ENCODE measurements around the gene CARMIL1. TPM values are rescaled to one million over a fixed set of nuclear protein-coding genes. Genes with fewer than 3 reads are reported as not detected.

Gene CARMIL1
- total RNA-seq, 2 experiments from 2014 or later: 7.1 to 8.1 TPM

GRCh38 chr6:25473447-25473846 is 194.3 kb downstream of the CARMIL1 start:
- no peak for DNase-seq
- Mint-ChIP-seq H3K27me3 (no peaks in the 10 kb centered on the region), H3K4me1 (peaks cover 9% of the 10 kb centered on the region), H3K9me3 (no peaks in the 10 kb centered on the region), H3K36me3 (peaks cover 8% of the 10 kb centered on the region), H3K4me3 (no peak overlapping the region), H3K27ac (no peak overlapping the region)

- no peak overlapping the region for H3K27ac Mint-ChIP-seq
- no peak overlapping the region for H3K4me3 Mint-ChIP-seq
These were observed 197.0 kb downstream of the CARMIL1 start for GRCh38 chr6:25476126-25476525.

GRCh38 chr6:25477006-25477590 is 197.9 kb downstream of the CARMIL1 start:
- Mint-ChIP-seq H3K4me3 (no peak overlapping the region), H3K9me3 (no peaks in the 10 kb centered on the region), H3K27ac (no peak overlapping the region), H3K36me3 (peaks cover 10% of the 10 kb centered on the region), H3K4me1 (peaks cover 12% of the 10 kb centered on the region), H3K27me3 (no peaks in the 10 kb centered on the region)
- DNase-seq: no peak

More at GRCh38 chr6:25476126-25476525, 197.0 kb downstream of the CARMIL1 start:
- Mint-ChIP-seq H3K27me3 (no peaks in the 10 kb centered on the region), H3K4me1 (peaks cover 12% of the 10 kb centered on the region), H3K36me3 (peaks cover 10% of the 10 kb centered on the region), H3K9me3 (no peaks in the 10 kb centered on the region)
- DNase-seq: no peak

- no peak for DNase-seq
- Mint-ChIP-seq H3K27ac (no peak overlapping the region), H3K4me1 (peaks cover 12% of the 10 kb centered on the region), H3K9me3 (no peaks in the 10 kb centered on the region), H3K27me3 (no peaks in the 10 kb centered on the region), H3K36me3 (peaks cover 13% of the 10 kb centered on the region), H3K4me3 (no peak overlapping the region)
These were observed 199.8 kb downstream of the CARMIL1 start for GRCh38 chr6:25478973-25479372.

- DNase-seq: no peak
- Mint-ChIP-seq H3K27me3 (no peaks in the 10 kb centered on the region), H3K36me3 (peaks cover 6% of the 10 kb centered on the region), H3K4me3 (no peak overlapping the region), H3K4me1 (peaks cover 8% of the 10 kb centered on the region), H3K9me3 (no peaks in the 10 kb centered on the region), H3K27ac (no peak overlapping the region)
These were observed 202.1 kb downstream of the CARMIL1 start for GRCh38 chr6:25481267-25481666.

GRCh38 chr6:25482996-25483395 is 203.8 kb downstream of the CARMIL1 start:
- H3K27me3 Mint-ChIP-seq: no peaks in the 10 kb centered on the region

GRCh38 chr6:25483943-25484342 is 204.8 kb downstream of the CARMIL1 start:
- Mint-ChIP-seq H3K4me1 (peaks cover 3% of the 10 kb centered on the region), H3K4me3 (no peak overlapping the region), H3K36me3 (peaks cover 5% of the 10 kb centered on the region)

More at GRCh38 chr6:25482996-25483395, 203.8 kb downstream of the CARMIL1 start:
- no peak for DNase-seq
- Mint-ChIP-seq H3K36me3 (peaks cover 5% of the 10 kb centered on the region), H3K27ac (no peak overlapping the region), H3K9me3 (no peaks in the 10 kb centered on the region), H3K4me3 (no peak overlapping the region), H3K4me1 (peaks cover 5% of the 10 kb centered on the region)

GRCh38 chr6:25484900-25485299 is 205.7 kb downstream of the CARMIL1 start:
- no peaks in the 10 kb centered on the region for H3K27me3 Mint-ChIP-seq
- no peak for DNase-seq
- no peak overlapping the region for H3K4me3 Mint-ChIP-seq
- no peaks in the 10 kb centered on the region for H3K9me3 Mint-ChIP-seq
- H3K27ac Mint-ChIP-seq: no peak overlapping the region
- H3K36me3 Mint-ChIP-seq: peaks cover 3% of the 10 kb centered on the region
- H3K4me1 Mint-ChIP-seq: peaks cover 5% of the 10 kb centered on the region

More at GRCh38 chr6:25483943-25484342, 204.8 kb downstream of the CARMIL1 start:
- H3K27me3 Mint-ChIP-seq: no peaks in the 10 kb centered on the region
- H3K9me3 Mint-ChIP-seq: no peaks in the 10 kb centered on the region
- DNase-seq: no peak
- no peak overlapping the region for H3K27ac Mint-ChIP-seq

- Mint-ChIP-seq H3K9me3 (no peaks in the 10 kb centered on the region), H3K4me3 (no peak overlapping the region), H3K27ac (no peak overlapping the region), H3K36me3 (peaks cover 7% of the 10 kb centered on the region), H3K27me3 (no peaks in the 10 kb centered on the region), H3K4me1 (peaks cover 10% of the 10 kb centered on the region)
- no peak for DNase-seq
These were observed 206.8 kb downstream of the CARMIL1 start for GRCh38 chr6:25485821-25486534.

GRCh38 chr6:25486550-25486949 is 207.4 kb downstream of the CARMIL1 start:
- no peak for DNase-seq
- Mint-ChIP-seq H3K4me3 (no peak overlapping the region), H3K4me1 (peaks cover 10% of the 10 kb centered on the region), H3K9me3 (no peaks in the 10 kb centered on the region), H3K36me3 (peaks cover 7% of the 10 kb centered on the region), H3K27ac (no peak overlapping the region), H3K27me3 (no peaks in the 10 kb centered on the region)

- Mint-ChIP-seq H3K4me1 (peaks cover 10% of the 10 kb centered on the region), H3K36me3 (peaks cover 7% of the 10 kb centered on the region), H3K9me3 (no peaks in the 10 kb centered on the region), H3K4me3 (no peak overlapping the region), H3K27me3 (no peaks in the 10 kb centered on the region), H3K27ac (no peak overlapping the region)
- no peak for DNase-seq
These were observed 207.8 kb downstream of the CARMIL1 start for GRCh38 chr6:25487012-25487411.

- Mint-ChIP-seq H3K9me3 (no peaks in the 10 kb centered on the region), H3K27me3 (no peaks in the 10 kb centered on the region), H3K4me3 (no peak overlapping the region), H3K4me1 (peaks cover 10% of the 10 kb centered on the region), H3K36me3 (peaks cover 4% of the 10 kb centered on the region), H3K27ac (no peak overlapping the region)
- DNase-seq: no peak
These were observed 209.0 kb downstream of the CARMIL1 start for GRCh38 chr6:25488156-25488555.

- no peaks in the 10 kb centered on the region for H3K27me3 Mint-ChIP-seq
- H3K9me3 Mint-ChIP-seq: no peaks in the 10 kb centered on the region
- H3K4me1 Mint-ChIP-seq: peaks cover 10% of the 10 kb centered on the region
- peaks cover 4% of the 10 kb centered on the region for H3K36me3 Mint-ChIP-seq
- H3K4me3 Mint-ChIP-seq: no peak overlapping the region
- no peak for DNase-seq
- no peak overlapping the region for H3K27ac Mint-ChIP-seq
These were observed 210.2 kb downstream of the CARMIL1 start for GRCh38 chr6:25489399-25489798.

- Mint-ChIP-seq H3K27ac (no peak overlapping the region), H3K9me3 (no peaks in the 10 kb centered on the region), H3K27me3 (no peaks in the 10 kb centered on the region), H3K4me1 (peaks cover 10% of the 10 kb centered on the region), H3K36me3 (peaks cover 4% of the 10 kb centered on the region), H3K4me3 (no peak overlapping the region)
- peak; percentile 65 for DNase-seq
These were observed 211.0 kb downstream of the CARMIL1 start for GRCh38 chr6:25490018-25490801.

- Mint-ChIP-seq H3K36me3 (peaks cover 4% of the 10 kb centered on the region), H3K27me3 (no peaks in the 10 kb centered on the region), H3K27ac (no peak overlapping the region), H3K9me3 (no peaks in the 10 kb centered on the region), H3K4me1 (peaks cover 8% of the 10 kb centered on the region), H3K4me3 (no peak overlapping the region)
- no peak for DNase-seq
These were observed 213.8 kb downstream of the CARMIL1 start for GRCh38 chr6:25492951-25493350.

Measured in activated naive CD8-positive, alpha-beta T cell treated with anti-CD3 and anti-CD28 coated beads for 36 hours (primary cell).